ENCODE data around the gene CACNG5.

Gene CACNG5

GRCh38 chr17:66834919-66835454 is at the start of gene CACNG5:
Gene CACNG5 (plus strand): TSS chr17:66835117. CDS start chr17:66877333, 42,216 bp downstream.
- DNase-seq: no peak

- DNase-seq: no peak
These were observed 48.8 kb upstream of the CACNG5 start for GRCh38 chr17:66786107-66786506.

DNA sequence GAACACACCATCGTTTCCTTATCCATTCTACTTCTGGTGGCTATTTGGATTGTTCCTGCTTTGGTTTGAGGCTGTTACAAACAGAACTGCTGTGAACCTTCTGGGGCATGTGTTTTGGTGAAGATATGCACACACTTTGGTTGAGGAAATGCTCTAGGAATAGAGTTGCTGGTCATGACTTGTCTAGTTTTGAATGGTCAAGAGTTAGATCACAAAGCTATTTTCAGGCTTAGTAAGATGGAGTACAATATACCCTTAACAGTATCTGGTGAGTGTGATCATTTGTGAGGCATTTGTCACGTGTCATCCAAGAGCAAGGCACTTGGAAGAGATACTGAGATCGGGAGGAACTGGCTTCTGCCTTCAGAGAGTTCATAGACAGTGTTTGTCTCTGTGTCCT is 47.0 kb upstream of the CACNG5 start:
- DNase-seq: no peak

GRCh38 chr17:66789093-66789492 is 45.8 kb upstream of the CACNG5 start:
- DNase-seq: no peak

- no peak for DNase-seq
These were observed 44.9 kb upstream of the CACNG5 start for GRCh38 chr17:66789961-66790437.

- no peak for DNase-seq
These were observed 44.3 kb upstream of the CACNG5 start for GRCh38 chr17:66790501-66791061.

- DNase-seq: peak; percentile 84
These were observed 43.6 kb upstream of the CACNG5 start for GRCh38 chr17:66791347-66791746.

GRCh38 chr17:66793814-66794213 is 41.1 kb upstream of the CACNG5 start:
- DNase-seq: no peak

DNA sequence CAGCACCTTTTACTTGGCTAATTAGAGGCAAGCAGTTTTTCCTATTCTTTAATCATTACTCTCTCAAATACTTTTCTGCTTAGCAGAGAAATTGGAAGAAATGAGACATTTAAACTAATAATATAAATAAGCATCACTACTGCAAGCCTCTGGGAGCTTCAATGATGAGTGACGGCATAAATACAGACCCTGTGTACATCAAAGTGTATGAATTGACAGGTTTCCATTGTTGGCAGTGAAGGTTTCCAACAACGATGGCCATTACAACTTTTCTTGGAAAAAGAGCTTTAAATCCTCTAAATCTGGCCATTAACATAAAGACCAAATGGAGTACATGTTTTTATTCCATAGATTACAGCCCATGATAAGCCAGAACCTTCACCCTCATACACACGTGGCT is 39.4 kb upstream of the CACNG5 start:
- no peak for DNase-seq

GRCh38 chr17:66799849-66800537 is 34.9 kb upstream of the CACNG5 start:
- DNase-seq: no peak

DNA sequence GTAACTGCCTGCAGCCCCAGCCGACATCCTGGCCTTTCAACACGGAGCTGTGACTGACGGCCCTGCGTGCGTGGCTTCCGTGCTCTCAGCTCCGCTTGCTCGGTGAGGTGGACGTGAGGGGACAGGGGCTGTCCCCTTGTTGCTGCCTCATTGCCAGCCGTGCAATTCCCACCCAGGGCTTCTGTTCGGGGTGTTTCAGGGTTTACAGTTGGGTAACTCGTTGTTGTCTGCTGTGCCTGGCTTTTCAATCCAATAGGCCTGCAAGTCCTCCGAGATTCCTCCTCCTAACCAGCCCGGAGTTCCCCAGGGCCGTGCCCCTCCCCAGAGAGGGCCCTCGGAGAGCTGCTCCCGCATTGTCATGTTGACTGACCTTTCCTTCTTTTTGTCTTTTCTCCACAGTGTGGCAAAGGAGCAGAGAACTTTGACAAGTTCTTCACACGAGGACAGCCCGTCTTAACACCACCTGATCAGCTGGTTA is 31.4 kb upstream of the CACNG5 start:
- no peak for DNase-seq

GRCh38 chr17:66805567-66805966 is 29.4 kb upstream of the CACNG5 start:
- no peak for DNase-seq

GRCh38 chr17:66807182-66807581 is 27.7 kb upstream of the CACNG5 start:
- DNase-seq: no peak

- DNase-seq: no peak
These were observed 25.5 kb upstream of the CACNG5 start for GRCh38 chr17:66809408-66809807.

GRCh38 chr17:66810951-66811682 is 23.8 kb upstream of the CACNG5 start:
- DNase-seq: no peak

DNA sequence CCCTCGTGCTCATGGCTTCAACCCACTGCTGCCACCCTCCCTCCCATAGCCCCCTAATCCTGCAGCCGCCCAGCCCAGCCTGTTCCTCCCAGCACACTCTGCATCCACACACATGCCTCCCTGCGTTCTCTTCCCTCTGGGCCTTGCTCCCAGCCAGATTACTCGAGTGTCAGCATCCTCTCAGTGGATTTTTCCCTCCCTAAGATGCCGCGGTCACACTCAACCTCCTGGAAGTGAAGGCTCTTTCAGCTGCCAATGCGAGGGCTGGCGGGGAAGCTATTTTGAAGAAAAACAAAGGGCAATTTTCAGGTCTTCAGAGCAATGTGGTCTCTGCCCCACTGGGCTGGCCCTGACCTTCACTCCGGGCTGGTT is 23.2 kb upstream of the CACNG5 start:
- DNase-seq: no peak

DNA sequence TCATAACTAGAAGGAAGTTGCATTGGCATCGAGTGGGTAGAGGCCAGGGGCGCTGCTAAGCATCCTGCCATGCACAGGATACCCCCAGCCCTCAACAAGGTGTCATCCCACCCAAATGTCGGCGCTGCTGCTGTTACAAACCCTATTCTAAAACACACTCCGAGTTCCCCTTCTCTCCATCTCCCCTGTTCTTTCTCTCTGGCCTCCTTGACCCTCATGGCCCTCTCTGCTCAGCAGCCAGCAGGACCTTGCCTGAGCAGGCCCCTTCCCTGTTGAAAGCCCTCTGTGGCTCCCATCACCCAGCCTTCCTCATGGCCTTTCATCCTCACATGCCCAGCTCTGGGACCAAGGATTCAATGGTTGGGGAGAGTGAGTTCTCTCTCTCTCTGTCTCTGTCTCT is 22.3 kb upstream of the CACNG5 start:
- DNase-seq: no peak

- no peak for DNase-seq
These were observed 21.6 kb upstream of the CACNG5 start for GRCh38 chr17:66813296-66813695.

- DNase-seq: no peak
These were observed 20.9 kb upstream of the CACNG5 start for GRCh38 chr17:66814026-66814425.

DNA sequence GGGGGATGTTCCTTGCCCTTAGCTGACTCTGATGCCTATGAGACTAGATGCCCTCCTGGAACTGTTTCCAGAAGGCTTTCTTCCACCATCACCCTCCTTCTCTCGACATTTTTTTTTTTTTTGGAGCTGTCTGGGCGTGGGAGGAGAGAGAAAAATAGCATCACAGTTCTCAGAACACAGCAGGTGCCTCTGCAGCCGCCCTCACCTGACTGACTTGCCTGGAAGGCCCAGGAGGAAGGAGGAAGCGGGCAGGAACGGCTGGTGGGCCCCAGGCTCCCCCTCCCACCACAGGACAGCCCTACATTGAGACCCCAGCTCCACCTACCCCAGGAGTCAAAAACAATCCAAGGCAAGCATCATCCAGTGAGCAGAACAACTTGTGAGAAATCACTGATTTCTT is 20.3 kb upstream of the CACNG5 start:
- DNase-seq: no peak

DNA sequence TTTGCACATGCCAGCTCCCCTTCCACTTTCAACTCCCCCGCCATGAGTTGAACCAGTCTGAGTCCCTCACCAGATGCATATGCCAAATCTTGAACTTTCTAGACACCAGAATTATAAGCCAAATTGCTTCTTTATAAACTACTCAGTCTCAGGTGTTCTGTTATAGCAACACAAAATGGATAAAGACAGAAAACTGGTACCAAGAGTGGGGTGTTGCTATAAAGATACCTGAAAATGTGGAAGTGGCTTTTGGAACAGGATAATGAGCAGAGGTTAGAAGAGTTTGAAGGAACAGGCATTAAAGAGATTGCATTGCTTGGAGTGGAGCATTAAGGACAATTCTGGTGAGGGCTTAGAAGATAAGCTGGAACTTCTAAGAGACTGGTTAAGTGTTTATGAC is 17.2 kb upstream of the CACNG5 start:
- DNase-seq: no peak

DNA sequence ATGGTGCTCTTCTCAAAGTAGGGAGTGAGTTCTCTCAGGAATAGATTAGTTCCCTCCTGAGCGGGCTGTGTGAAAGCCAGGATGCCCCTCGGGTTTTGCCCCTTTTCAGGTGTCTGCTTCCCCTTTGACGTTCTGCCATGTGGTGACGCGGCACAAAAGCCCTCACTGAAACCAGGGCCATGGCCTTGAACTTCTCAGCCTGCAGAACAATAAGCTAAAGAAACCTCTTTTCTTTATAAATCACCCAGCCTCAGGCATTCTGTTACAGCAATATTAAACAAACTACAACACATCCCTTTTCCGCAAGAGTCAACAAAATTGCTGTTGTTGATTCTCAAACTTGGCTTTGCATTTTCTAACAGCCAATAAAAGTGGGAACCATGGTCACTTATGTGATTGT is 15.5 kb upstream of the CACNG5 start:
- DNase-seq: no peak

GRCh38 chr17:66822009-66822408 is 12.9 kb upstream of the CACNG5 start:
- DNase-seq: no peak

DNA sequence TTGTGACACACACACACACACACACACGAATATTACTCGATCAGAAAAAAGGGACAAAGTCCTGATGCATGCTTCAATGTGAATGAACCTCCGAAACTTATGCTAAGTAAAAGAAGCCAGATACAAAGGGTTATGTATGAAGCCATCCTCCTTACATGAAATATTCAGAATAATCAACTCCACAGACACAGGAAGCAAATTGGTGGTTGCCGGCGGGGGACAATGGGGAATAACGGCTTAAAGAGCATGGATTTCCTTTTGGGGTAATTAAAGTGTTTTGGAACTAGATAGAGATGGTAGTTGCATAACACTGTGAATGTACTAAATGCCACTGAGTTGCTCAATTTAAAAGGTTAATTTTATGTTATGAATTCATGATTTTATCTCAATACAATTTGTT is 8.1 kb upstream of the CACNG5 start:
- no peak for DNase-seq
